HG02870 (cell line): Measurements from ENCODE around the gene USP11.

ENCODE experiments used
- ATAC-seq: cut with Tn5 transposase; IDR thresholded peaks from one replicate; pipeline ENCODE4 v1.9.1; 2021; ENCODE audit warnings: mild to moderate bottlenecking, moderate library complexity; ENCODE audit not compliant: unreplicated experiment

USP11 gene

GRCh38 chrX:47232803-47233332 is at the start of gene USP11:
Gene USP11 (plus strand): TSS chrX:47233009. CDS start chrX:47233044, 35 bp downstream.
- ATAC-seq: peak; percentile 7

- ATAC-seq: no peak
These were observed 48.3 kb upstream of the USP11 start for GRCh38 chrX:47184486-47184885.

GRCh38 chrX:47185241-47185640 is 47.6 kb upstream of the USP11 start:
- ATAC-seq: no peak

- ATAC-seq: no peak
These were observed 46.6 kb upstream of the USP11 start for GRCh38 chrX:47186096-47186740.

DNA sequence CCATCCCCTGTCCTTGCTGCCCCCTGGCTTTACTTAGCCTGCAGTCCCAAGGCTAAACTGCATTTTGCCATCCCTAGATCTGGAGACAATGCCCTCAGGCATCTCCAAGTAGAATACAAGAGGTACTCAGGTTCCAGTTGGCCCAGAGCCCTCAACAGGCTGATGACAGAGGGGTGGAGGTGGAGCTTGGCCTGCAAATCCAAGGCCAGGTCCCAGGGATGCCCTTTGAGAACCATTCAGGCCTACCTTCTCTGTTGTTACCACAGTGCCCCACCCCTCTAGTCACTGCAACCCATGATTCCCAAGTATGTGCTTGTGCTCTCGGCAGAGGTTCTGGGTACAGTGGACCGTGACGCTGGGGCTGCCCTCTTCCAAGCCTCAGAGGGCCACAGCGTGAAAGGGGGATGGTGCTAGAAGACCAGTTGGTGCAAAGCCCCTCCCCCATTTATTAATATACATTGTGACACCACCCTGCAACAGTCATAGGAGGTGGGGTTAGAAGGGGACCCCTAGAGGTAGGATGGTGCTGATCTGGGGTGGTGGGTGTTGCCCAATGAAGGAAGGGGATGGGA is 45.6 kb upstream of the USP11 start:
- no peak for ATAC-seq

DNA sequence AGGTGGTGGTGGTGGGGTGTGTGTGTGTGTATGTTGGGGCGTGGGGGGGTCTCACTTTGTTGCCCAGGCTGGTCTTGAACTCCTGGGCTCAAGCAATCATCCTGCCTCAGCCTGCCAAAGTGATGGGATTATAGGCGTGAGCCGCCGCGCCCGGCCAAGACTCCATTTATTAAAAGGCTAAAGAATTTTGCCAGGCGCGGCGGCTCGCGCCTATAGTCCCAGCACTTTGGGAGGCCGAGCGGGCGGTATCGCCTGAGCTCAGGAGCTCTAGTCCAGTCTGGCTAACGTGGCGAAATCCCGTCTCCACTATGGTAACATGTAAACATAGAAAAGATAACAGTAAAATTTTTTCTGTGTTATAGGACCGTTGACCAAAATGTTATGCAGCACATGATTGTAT is 42.9 kb upstream of the USP11 start:
- ATAC-seq: no peak

DNA sequence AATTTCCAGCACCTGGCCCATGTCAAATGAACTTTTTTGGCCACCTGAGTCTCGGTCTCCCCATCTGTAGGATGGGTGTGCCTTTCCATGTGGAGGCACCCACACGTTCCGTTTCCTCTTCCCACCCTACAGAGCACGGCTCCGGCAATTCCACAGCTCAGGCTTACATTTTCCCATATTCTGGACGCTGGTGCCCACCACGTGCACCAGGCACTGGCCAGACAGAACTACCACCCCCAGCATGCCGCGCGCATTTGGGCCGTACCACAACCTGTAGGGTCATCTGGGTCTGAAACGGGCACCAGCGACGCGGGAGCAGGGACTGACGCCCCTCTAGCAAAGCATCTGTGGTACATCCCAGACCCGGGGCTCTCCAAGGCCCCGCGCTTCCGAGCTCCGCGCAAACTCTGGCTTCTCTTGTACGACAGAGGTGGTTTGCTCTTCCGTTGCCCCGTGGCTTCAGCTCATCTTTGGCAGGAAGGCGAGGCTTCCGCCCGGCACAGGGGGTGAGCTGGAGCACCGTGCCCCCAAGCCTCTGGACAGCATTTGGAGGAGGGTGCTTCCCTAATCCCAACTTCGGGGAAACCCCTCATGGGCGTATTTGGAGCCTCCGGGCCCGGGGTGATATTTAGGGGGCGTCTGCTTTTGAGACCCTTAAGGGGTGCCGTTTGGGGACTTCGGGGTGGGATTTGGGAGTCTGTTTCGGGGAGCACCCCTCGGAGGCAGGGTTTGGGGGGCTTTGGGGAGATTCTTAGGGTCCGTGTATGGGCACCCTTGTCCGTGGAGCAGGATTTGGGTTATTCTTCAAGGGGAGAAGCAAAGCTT is 42.2 kb upstream of the USP11 start:
- ATAC-seq: peak; percentile 43

- no peak for ATAC-seq
These were observed 41.5 kb upstream of the USP11 start for GRCh38 chrX:47191331-47191730.

GRCh38 chrX:47191806-47192401 is 40.9 kb upstream of the USP11 start:
- no peak for ATAC-seq

DNA sequence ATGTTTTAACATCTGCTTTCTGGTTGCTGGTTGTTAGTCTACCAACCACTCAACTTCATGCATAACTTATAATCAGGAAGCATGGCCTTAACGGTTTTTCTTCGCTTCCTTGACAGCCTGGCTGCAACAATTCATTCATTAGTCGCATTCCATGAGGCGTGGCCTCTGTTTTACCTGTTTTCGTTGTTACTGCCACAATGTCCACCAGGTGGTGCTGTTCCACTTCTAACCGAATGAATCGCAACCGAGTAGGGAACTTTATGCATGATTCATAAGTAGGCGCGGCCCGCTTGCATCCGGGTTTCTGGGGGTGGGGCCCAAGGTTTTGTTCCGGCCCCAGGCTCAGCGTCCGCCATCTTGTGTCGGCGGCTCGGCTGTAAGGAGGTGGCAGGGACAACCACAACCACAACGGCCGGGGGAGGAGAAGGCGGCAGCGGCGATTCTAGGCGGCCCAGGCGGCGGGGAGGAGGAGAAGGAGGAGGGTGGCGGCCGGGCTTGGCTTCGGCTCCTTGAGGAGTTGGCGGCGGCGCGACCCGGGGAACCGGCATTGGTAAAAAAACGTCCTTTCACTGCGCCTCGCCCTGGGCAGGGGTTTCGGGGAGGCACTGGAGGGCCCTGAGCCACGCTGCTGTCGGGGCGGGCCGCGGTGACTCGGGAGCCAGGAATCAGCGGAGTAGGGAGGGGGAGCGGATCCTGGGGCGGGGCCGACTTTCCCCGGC is 39.2 kb upstream of the USP11 start, which contains the start of gene UBA1:
UBA1 (plus strand) TSS at position 355 of the 719 bp plus-strand sequence. CDS start 4,974 bp downstream, outside the sequence.
- peak; percentile 81 for ATAC-seq

GRCh38 chrX:47194194-47194787 is 38.5 kb upstream of the USP11 start:
- ATAC-seq: no peak

DNA sequence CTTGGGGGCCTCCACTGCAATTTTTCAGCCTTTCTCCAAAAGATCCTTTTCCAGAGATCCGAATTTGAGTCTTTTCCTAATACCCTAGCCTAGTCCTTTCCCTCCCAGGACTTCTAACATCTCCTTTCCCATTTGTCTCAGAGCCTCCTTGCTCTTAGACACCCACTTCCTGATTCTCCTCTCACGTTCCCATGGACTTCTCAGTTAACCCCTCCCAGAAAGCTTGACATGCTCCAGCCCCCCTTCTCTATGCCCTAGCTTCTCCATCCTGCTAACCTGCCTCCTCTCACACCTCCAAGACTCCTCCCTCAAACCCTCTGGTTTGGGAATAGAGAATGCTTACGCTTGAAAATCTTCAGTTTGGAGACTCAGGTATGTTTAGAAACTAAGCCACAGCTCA is 36.7 kb upstream of the USP11 start:
- ATAC-seq: no peak

GRCh38 chrX:47197526-47197925 is 35.3 kb upstream of the USP11 start:
- no peak for ATAC-seq

- no peak for ATAC-seq
These were observed 34.7 kb upstream of the USP11 start for GRCh38 chrX:47198026-47198686.

- no peak for ATAC-seq
These were observed 34.1 kb upstream of the USP11 start for GRCh38 chrX:47198687-47199080.

DNA sequence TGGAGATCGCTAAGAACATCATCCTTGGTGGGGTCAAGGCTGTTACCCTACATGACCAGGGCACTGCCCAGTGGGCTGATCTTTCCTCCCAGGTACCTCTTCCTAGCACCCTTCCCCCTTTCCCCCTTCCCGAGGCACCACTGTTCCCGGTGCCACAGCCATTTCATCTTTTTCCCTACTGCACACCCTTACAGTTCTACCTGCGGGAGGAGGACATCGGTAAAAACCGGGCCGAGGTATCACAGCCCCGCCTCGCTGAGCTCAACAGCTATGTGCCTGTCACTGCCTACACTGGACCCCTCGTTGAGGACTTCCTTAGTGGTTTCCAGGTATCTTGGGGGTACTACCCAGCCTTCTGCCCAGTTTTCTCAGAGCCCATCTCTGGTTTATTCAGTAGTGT is 33.5 kb upstream of the USP11 start:
- ATAC-seq: no peak

DNA sequence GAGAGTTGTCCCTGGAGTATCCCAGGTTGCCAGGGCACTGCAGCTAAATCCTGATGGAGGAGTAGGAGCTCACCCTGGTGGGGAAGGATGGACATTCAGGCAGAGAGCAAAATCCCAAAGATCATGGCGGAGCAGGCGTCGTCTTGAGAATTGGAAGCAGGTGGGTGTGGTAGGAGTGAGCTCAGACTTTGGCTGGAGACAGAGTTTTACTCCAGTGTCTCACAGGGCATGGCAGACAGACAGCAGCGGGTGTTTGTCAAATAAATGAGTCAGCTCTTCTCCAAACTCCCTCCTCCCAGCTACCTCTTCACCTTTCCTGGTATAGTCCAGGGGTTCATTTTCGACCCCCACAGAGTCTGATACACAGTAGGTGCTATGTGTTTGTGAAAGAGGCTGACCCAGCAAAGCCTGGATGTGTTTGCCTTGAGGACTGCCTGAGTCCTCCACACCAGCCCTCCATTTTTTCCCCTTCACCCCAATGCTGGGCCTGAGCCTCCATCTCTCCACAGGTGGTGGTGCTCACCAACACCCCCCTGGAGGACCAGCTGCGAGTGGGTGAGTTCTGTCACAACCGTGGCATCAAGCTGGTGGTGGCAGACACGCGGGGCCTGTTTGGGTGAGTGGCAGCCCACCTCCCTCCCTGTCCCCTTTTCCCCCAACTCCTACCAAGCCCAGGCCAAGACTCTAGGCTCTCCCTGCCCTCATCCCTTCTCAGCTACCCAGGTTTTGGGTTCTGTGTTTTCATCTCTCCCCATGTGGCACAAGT is 32.2 kb upstream of the USP11 start:
- no peak for ATAC-seq

GRCh38 chrX:47201345-47201944 is 31.4 kb upstream of the USP11 start:
- no peak for ATAC-seq

DNA sequence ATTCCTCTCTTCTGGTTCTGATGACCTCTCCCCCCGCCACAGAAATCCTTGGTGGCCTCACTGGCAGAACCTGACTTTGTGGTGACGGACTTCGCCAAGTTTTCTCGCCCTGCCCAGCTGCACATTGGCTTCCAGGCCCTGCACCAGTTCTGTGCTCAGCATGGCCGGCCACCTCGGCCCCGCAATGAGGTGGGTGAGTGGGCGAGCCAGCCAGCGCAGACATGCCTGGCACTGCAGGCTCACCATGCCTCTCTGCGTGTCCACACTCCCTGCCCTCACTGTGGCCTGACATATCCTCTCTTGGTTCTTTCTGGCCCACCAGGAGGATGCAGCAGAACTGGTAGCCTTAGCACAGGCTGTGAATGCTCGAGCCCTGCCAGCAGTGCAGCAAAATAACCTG is 30.5 kb upstream of the USP11 start:
- no peak for ATAC-seq
